Fibroblast of lung (primary cell): ENCODE data around the gene DNAJC27. TPM values are rescaled to one million over a fixed set of nuclear protein-coding genes. Genes with fewer than 3 reads are reported as not detected.

Source experiments
- DNase-seq, 2 donors: peaks; one replicate each; pipeline versions ENCODE4 v3.0.0 to v3.0.0-alpha.2; 2010; ENCODE audit warnings: low read depth in 2 of 2
- H2AFZ ChIP-seq: 2 replicates; pipeline ENCODE4 v1.5.1; 2012; ENCODE audit warnings: low read length, control low read depth, inconsistent platforms
- H3K27ac ChIP-seq: 2 replicates; pipeline ENCODE4 v1.5.1; 2011; ENCODE audit warnings: low read length, control low read depth; ENCODE audit not compliant: insufficient read depth
- H3K27me3 ChIP-seq: 2 replicates; pipeline ENCODE4 v1.5.1; 2011; ENCODE audit warnings: mild to moderate bottlenecking, low read length; ENCODE audit not compliant: control insufficient read depth, insufficient read depth
- H3K36me3 ChIP-seq: 2 replicates; pipeline ENCODE4 v1.5.1; 2011; ENCODE audit warnings: low read length; ENCODE audit not compliant: control insufficient read depth, insufficient read depth
- H3K4me1 ChIP-seq: 2 replicates; pipeline ENCODE4 v1.5.1; 2011; ENCODE audit warnings: low read length; ENCODE audit not compliant: control insufficient read depth, insufficient read depth; ENCODE audit errors: extremely low read depth
- H3K4me2 ChIP-seq: 2 replicates; pipeline ENCODE4 v1.5.1; 2011; ENCODE audit warnings: low read length, control low read depth; ENCODE audit not compliant: insufficient read depth; ENCODE audit errors: extremely low read depth
- H3K4me3 ChIP-seq, 4 experiments: fragments of 200-600 bp in 1 of 4; sonication (generic) in 1 of 4; replicated peaks in 1 of 4; 2 replicates each; pipeline ENCODE4 v1.5.1; 2011 to 2016; ENCODE audit warnings: low read length in 4 of 4, low read depth in 3 of 4, mild to moderate bottlenecking in 3 of 4, control low read depth in 2 of 4, inconsistent platforms in 1 of 4, mixed read lengths in 1 of 4; ENCODE audit not compliant: insufficient read depth in 1 of 4; ENCODE audit errors: control extremely low read depth in 1 of 4
- H3K79me2 ChIP-seq: 2 replicates; pipeline ENCODE4 v1.5.1; 2012; ENCODE audit warnings: mild to moderate bottlenecking, low read length, inconsistent platforms; ENCODE audit not compliant: control insufficient read depth, insufficient read depth
- H3K9ac ChIP-seq: 2 replicates; pipeline ENCODE4 v1.5.1; 2011; ENCODE audit warnings: mild to moderate bottlenecking, low read length, control low read depth; ENCODE audit not compliant: insufficient read depth
- H3K9me3 ChIP-seq: 2 replicates; pipeline ENCODE4 v1.5.1; 2012; ENCODE audit warnings: low read depth, low read length; ENCODE audit not compliant: control insufficient read depth, insufficient read depth
- H4K20me1 ChIP-seq: 2 replicates; pipeline ENCODE4 v1.5.1; 2011; ENCODE audit warnings: low read length; ENCODE audit not compliant: control insufficient read depth, insufficient read depth; ENCODE audit errors: extremely low read depth
- EZH2 ChIP-seq: IDR thresholded peaks from 2 replicates; pipeline ENCODE4 v1.5.1; 2012; ENCODE audit warnings: low read length, control low read depth, mild to moderate bottlenecking; ENCODE audit errors: missing control alignments
- polyA plus RNA-seq, 2 donors: library from polyadenylated mRNA; depleted of rRNA in 1 of 2; stranded (reverse) in 1 of 2; unstranded in 1 of 2; fragments of >200 nt; gene quantifications; 2 replicates each; pipeline ENCODE4 v1.2.1, GENCODE V29; 2011 to 2012; ENCODE audit warnings: missing spikeins in 1 of 2
- total RNA-seq: library from RNA; depleted of rRNA; stranded (reverse); fragments of >200 nt; gene quantifications from 2 replicates; pipeline ENCODE4 v1.2.1, GENCODE V29; 2014
- TF ChIP-seq, protein P1 (sequence below), 2 donors: IDR thresholded peaks in 1 of 2; conservative IDR thresholded peaks in 1 of 2; 1 replicate in 1 of 2; 2 replicates in 1 of 2; pipeline ENCODE4 v1.5.1; 2011 to 2012; ENCODE audit warnings: low read length in 2 of 2, control low read depth in 1 of 2, inconsistent platforms in 1 of 2, low read depth in 1 of 2, mild to moderate bottlenecking in 1 of 2

DNAJC27 gene
- total and polyA plus RNA-seq, 2 donors (not counting 1 experiment from before 2014, with no cell fraction given) = 5.0 to 7.3 TPM

DNA sequence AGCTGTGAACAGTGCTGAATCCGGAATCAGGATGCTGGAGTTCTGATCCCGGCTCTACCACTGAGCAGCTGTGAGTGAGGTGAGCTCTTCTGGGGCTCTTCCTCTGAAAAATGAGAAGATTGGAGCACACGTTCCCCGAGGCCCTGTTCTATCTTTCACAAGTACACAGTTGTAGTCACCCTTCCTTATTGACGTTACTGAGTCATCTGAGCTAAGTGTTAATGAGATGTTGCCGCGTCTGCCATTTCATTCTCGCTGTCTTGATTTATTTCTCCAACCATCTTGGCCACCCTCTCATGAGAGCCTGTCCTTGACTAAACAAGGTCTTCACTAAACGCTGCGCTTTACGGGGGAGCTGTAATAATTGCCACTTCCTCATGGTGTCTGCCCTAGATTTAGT, 38.2 kb upstream of the DNAJC27 start:
- H3K36me3 ChIP-seq = no peaks in the 10 kb centered on the region
- no peak for DNase-seq
- no peak overlapping the region for H3K27ac ChIP-seq
- no peaks in the 10 kb centered on the region for H3K27me3 ChIP-seq
- H3K4me3 ChIP-seq = no peak overlapping the region
- no peaks in the 10 kb centered on the region for H3K79me2 ChIP-seq
- TF ChIP-seq, protein P1, sequence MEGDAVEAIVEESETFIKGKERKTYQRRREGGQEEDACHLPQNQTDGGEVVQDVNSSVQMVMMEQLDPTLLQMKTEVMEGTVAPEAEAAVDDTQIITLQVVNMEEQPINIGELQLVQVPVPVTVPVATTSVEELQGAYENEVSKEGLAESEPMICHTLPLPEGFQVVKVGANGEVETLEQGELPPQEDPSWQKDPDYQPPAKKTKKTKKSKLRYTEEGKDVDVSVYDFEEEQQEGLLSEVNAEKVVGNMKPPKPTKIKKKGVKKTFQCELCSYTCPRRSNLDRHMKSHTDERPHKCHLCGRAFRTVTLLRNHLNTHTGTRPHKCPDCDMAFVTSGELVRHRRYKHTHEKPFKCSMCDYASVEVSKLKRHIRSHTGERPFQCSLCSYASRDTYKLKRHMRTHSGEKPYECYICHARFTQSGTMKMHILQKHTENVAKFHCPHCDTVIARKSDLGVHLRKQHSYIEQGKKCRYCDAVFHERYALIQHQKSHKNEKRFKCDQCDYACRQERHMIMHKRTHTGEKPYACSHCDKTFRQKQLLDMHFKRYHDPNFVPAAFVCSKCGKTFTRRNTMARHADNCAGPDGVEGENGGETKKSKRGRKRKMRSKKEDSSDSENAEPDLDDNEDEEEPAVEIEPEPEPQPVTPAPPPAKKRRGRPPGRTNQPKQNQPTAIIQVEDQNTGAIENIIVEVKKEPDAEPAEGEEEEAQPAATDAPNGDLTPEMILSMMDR (conservative IDR thresholded peaks at IDR 0.05 in 1 of 2, IDR thresholded peaks at IDR 0.05 in 1 of 2; ENCODE audit: low read depth in 1 of 2, low read length in 2 of 2) = no peak
- TF ChIP-seq EZH2 = no peak
- H3K4me2 ChIP-seq = no peak overlapping the region
- H2AFZ ChIP-seq = no peak overlapping the region
- no peaks in the 10 kb centered on the region for H3K9me3 ChIP-seq
- H3K4me1 ChIP-seq = no peaks in the 10 kb centered on the region
- no peak overlapping the region for H3K9ac ChIP-seq
- H4K20me1 ChIP-seq = no peaks in the 10 kb centered on the region

DNA sequence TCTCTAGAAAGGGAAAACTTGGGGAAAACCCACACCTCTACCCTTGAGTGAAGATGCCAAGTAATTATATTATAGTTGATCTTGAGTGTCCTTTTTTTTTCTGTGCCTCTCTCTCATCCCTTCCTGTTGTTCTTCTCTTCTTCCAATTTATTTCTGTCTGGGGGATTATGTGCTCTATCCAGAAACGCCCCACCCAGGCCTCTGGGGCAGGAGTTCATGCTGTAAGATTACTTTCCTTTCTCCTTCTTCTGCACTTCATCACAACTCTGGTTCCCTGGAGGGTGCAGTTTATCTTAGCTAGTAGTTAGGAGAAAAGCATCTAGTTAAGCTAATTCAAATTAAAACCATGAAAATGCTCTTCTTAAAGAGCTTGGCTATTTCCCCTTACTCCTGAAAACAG, 30.3 kb upstream of the DNAJC27 start:
- Histone ChIP-seq H3K4me3 (no peak overlapping the region), H3K4me1 (no peaks in the 10 kb centered on the region), H3K4me2 (no peak overlapping the region), H3K9me3 (no peaks in the 10 kb centered on the region), H3K36me3 (no peaks in the 10 kb centered on the region), H3K27ac (no peak overlapping the region), H4K20me1 (no peaks in the 10 kb centered on the region), H3K27me3 (no peaks in the 10 kb centered on the region), H3K79me2 (no peaks in the 10 kb centered on the region), H2AFZ (no peak overlapping the region), H3K9ac (no peak overlapping the region)
- no peak for TF ChIP-seq EZH2
- TF ChIP-seq, protein P1 (conservative IDR thresholded peaks at IDR 0.05 in 1 of 2, IDR thresholded peaks at IDR 0.05 in 1 of 2; ENCODE audit: low read depth in 1 of 2, low read length in 2 of 2) = no peak
- no peak for DNase-seq

DNA sequence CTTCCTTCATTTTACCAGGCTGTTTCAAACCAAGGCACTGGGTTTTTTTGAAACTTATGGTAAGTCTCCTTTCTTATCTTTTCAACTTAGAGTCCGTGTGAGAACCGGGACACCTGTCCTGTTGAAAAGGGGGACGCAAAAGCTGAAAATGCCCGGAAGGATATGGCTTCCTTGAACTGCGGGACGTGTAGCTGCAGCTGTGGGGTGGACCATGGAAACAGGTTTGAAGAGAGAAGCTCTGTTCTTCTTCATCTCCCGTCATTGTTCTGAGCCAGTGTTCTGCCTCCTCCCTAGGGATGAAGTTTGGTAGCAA, 29.5 kb upstream of the DNAJC27 start:
- H3K27ac ChIP-seq = no peak overlapping the region
- H3K4me3 ChIP-seq = no peak overlapping the region
- H3K36me3 ChIP-seq = no peaks in the 10 kb centered on the region
- no peak for DNase-seq
- TF ChIP-seq, protein P1 (conservative IDR thresholded peaks at IDR 0.05 in 1 of 2, IDR thresholded peaks at IDR 0.05 in 1 of 2; ENCODE audit: low read depth in 1 of 2, low read length in 2 of 2) = no peak
- TF ChIP-seq EZH2 = no peak
- no peaks in the 10 kb centered on the region for H4K20me1 ChIP-seq
- H3K9ac ChIP-seq = no peak overlapping the region
- H3K9me3 ChIP-seq = no peaks in the 10 kb centered on the region
- H3K4me1 ChIP-seq = no peaks in the 10 kb centered on the region
- H3K79me2 ChIP-seq = no peaks in the 10 kb centered on the region
- no peaks in the 10 kb centered on the region for H3K27me3 ChIP-seq
- H3K4me2 ChIP-seq = no peak overlapping the region
- H2AFZ ChIP-seq = no peak overlapping the region
